WI38 (cell line): ENCODE results near the gene NAV1.

Source experiments
- H3K4me3 ChIP-seq: 2 replicates; pipeline ENCODE4 v1.5.1; 2011; ENCODE audit warnings: low read depth, mild to moderate bottlenecking, control low read depth, low read length
- CTCF ChIP-seq: IDR thresholded peaks from 2 replicates; pipeline ENCODE4 v1.5.1; 2012; ENCODE audit warnings: low read depth, mild to moderate bottlenecking, control low read depth, low read length

NAV1 gene

GRCh38 chr1:201559679-201560162 is 20.8 kb downstream of the NAV1 start:
- peak; percentile 84 for TF ChIP-seq CTCF
- no peak overlapping the region for H3K4me3 ChIP-seq

- H3K4me3 ChIP-seq: no peak overlapping the region
- no peak for TF ChIP-seq CTCF
Observed at GRCh38 chr1:201560328-201561194, 21.6 kb downstream of the NAV1 start.

GRCh38 chr1:201561195-201561564 is 22.3 kb downstream of the NAV1 start:
- TF ChIP-seq CTCF: no peak

GRCh38 chr1:201561601-201562000 is 22.7 kb downstream of the NAV1 start:
- H3K4me3 ChIP-seq: no peak overlapping the region
- TF ChIP-seq CTCF: no peak

More at GRCh38 chr1:201561195-201561564, 22.3 kb downstream of the NAV1 start:
- no peak overlapping the region for H3K4me3 ChIP-seq

GRCh38 chr1:201562257-201562656 is 23.3 kb downstream of the NAV1 start:
- no peak for TF ChIP-seq CTCF
- H3K4me3 ChIP-seq: no peak overlapping the region

- no peak overlapping the region for H3K4me3 ChIP-seq
- no peak for TF ChIP-seq CTCF
Observed at GRCh38 chr1:201562659-201563405, 23.9 kb downstream of the NAV1 start.

GRCh38 chr1:201563406-201563780 is 24.5 kb downstream of the NAV1 start:
- no peak overlapping the region for H3K4me3 ChIP-seq
- TF ChIP-seq CTCF: no peak
